Nephron progenitor cell (in vitro differentiated cells): ENCODE measurements around the gene ALDH3A1.

Experiments used
- DNase-seq: peaks from one replicate; pipeline ENCODE4 v3.0.0; 2021
- H3K27ac Mint-ChIP-seq: 2 replicates; pipeline ENCODE4 v1.8.0; 2021; ENCODE audit warnings: mild to moderate bottlenecking, moderate library complexity, mixed read lengths
- H3K27me3 Mint-ChIP-seq: 2 replicates; pipeline ENCODE4 v1.8.0; 2021; ENCODE audit warnings: mild to moderate bottlenecking, low read depth, mixed read lengths; ENCODE audit not compliant: poor library complexity
- H3K36me3 Mint-ChIP-seq: 2 replicates; pipeline ENCODE4 v1.8.0; 2021; ENCODE audit warnings: low read depth, mixed read lengths
- H3K4me1 Mint-ChIP-seq: 2 replicates; pipeline ENCODE4 v1.8.0; 2021; ENCODE audit warnings: mixed read lengths
- H3K4me3 Mint-ChIP-seq: 2 replicates; pipeline ENCODE4 v1.8.0; 2021; ENCODE audit warnings: mild to moderate bottlenecking, moderate library complexity, mixed read lengths
- H3K9me3 Mint-ChIP-seq: 2 replicates; pipeline ENCODE4 v1.8.0; 2021; ENCODE audit warnings: mild to moderate bottlenecking, moderate library complexity, mixed read lengths
- TF ChIP-seq, protein P1 (sequence below): fragments of 200-600 bp; sonication (generic); IDR thresholded peaks from 2 replicates; pipeline ENCODE4 v1.5.0; 2021; ENCODE audit warnings: antibody characterized with exemption

ALDH3A1 gene

DNA sequence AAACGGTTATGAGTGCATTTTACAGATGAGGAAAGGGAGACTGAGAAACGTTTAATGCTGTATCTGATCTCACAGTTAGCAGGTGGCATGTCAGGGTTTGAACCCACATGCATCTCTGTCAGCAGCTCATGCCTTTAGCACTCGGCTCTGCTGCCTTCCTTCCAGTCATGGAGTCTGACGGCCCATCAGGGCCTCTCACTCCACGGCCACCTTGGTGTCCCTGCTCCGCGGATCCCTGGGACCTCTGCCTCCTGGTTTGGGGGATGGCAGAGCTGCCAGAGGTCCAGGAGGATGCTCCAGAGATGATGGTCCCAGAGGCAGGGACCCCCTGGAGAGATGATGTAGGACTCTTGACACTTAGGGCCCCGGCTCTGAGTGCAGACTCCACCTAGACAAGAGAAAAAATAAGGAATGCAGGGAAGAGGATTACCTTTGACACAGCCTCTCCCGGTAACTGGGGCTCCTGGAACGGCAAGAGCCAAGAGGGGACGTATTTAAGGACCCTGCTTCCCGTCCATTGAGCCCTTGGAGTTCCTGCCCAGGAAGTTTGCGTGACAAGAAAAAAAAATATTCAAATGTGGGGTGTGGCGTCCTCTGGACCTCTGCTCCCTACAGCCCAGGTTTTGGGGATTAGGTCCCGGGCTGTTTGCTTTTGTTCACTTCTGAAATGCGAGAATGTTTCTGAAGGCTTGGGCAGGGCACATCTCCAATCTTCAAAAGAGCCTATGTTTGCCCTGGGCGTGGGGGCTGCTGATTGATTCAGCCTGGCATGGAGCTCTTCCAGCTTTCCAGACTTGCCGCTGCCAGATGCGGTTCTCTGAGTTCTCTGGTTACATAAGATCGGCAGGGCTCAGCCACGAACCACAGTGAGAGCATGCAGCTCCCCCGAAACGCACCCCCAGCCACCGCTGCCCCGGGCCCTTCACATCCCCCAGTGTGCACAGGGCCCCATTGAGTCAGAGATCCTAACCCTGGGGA, at the start of gene ALDH3A1:
Gene ALDH3A1, minus strand, starts transcription at position 470 of the 978 bp plus-strand sequence. CDS start 3,169 bp downstream, outside the sequence.
- no peaks in the 10 kb centered on the region for H3K36me3 Mint-ChIP-seq
- TF ChIP-seq, protein P1, sequence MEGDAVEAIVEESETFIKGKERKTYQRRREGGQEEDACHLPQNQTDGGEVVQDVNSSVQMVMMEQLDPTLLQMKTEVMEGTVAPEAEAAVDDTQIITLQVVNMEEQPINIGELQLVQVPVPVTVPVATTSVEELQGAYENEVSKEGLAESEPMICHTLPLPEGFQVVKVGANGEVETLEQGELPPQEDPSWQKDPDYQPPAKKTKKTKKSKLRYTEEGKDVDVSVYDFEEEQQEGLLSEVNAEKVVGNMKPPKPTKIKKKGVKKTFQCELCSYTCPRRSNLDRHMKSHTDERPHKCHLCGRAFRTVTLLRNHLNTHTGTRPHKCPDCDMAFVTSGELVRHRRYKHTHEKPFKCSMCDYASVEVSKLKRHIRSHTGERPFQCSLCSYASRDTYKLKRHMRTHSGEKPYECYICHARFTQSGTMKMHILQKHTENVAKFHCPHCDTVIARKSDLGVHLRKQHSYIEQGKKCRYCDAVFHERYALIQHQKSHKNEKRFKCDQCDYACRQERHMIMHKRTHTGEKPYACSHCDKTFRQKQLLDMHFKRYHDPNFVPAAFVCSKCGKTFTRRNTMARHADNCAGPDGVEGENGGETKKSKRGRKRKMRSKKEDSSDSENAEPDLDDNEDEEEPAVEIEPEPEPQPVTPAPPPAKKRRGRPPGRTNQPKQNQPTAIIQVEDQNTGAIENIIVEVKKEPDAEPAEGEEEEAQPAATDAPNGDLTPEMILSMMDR, result no peak
- H3K4me1 Mint-ChIP-seq, result peaks cover 29% of the 10 kb centered on the region
- peak within 1 kb of the TSS; percentile 4 for H3K27ac Mint-ChIP-seq
- no peak for DNase-seq
- H3K27me3 Mint-ChIP-seq, result peaks cover 34% of the 10 kb centered on the region
- peak within 1 kb of the TSS; percentile 19 for H3K4me3 Mint-ChIP-seq
- H3K9me3 Mint-ChIP-seq, result no peaks in the 10 kb centered on the region

DNA sequence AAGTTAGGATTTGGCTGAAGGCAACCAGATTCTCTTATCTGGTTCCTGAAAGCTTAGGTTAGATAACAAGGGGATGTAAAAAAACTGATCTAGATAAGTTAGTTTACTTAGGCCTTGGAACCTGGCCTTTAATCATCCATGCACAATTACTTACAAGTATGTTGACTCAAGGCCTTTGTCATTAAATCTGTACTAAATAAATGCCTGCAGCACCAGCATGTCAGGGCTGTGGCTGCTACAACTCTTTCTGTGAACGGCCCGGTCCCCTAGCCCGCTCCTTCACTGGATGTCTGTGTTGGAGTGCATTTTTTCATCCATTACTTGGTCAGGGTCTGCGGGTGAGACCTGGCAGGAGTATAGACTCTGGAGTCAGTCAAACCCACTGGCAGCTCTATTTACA, 48.4 kb upstream of the ALDH3A1 start:
- H3K9me3 Mint-ChIP-seq, result peaks cover 73% of the 10 kb centered on the region
- H3K36me3 Mint-ChIP-seq, result peaks cover 95% of the 10 kb centered on the region
- no peak for DNase-seq
- no peak overlapping the region for H3K27ac Mint-ChIP-seq
- TF ChIP-seq, protein P1, result no peak
- peaks cover 4% of the 10 kb centered on the region for H3K27me3 Mint-ChIP-seq
- no peaks in the 10 kb centered on the region for H3K4me1 Mint-ChIP-seq
- H3K4me3 Mint-ChIP-seq, result no peak overlapping the region

DNA sequence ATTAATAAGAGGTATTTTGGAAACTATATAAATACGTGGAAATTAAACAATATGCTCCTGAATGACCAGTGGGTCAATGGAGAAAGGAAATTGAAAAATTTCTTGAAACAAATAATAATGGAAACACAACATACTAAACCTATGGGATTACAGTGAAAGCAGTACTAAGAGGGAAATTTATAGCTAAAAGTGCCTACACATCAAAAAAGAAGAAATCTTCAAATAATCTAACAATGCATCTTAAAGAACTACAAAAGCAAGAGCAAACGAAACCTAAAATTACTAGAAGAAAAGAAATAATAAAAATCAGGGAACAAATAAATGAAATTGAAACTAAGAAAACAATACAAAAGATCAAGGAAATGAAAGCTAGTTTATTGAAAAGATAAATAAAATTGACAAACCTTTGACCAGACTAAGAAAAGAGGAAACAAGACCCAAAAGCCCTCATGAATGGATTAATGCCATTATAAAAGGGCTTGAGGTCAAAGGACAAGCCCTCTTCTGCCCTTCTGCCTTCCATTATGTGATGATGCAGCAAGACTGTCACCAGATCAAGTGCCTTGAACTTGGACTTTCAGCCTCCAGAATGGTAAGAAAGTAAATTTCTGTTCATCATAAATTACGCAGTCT, 43.9 kb upstream of the ALDH3A1 start:
- no peak for DNase-seq
- Mint-ChIP-seq H3K36me3 (peaks cover 98% of the 10 kb centered on the region), H3K4me3 (no peak overlapping the region), H3K4me1 (no peaks in the 10 kb centered on the region), H3K27ac (no peak overlapping the region), H3K9me3 (peaks cover 49% of the 10 kb centered on the region), H3K27me3 (peaks cover 4% of the 10 kb centered on the region)
- TF ChIP-seq, protein P1, result no peak

DNA sequence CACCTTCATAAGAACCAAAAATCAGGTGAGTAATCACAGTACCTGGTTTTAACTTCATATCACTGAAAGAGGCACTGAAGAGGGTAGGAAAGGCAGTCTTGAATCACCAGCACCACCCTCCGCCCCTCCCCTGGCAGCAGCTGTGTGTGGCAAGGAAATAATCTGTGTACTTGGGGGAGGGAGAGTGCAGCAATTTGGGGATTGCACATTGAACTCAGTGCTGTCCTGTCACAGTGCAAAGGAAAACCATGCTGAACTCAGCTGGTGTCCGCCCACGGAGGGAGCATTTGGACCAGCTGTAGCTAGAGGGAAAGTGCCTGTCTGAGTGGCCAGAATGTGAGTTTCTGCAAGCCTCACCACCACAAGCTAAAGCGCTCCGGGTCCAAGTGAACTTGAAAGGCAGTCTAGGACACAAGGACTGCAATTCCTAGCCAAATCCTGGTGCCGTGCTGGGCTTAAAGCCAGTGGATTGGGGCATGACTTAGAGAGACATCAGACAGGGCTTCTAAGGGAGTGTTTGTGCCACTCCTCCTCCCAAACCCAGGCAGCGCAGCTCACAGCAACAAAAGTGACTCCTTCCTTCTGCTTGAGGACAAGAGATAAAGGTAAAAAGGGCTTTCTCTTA, 39.7 kb upstream of the ALDH3A1 start:
- DNase-seq, result no peak
- Mint-ChIP-seq H3K27ac (no peak overlapping the region), H3K36me3 (peaks cover 57% of the 10 kb centered on the region), H3K27me3 (no peaks in the 10 kb centered on the region), H3K4me1 (no peaks in the 10 kb centered on the region), H3K4me3 (no peak overlapping the region), H3K9me3 (peaks cover 9% of the 10 kb centered on the region)
- TF ChIP-seq, protein P1, result no peak

DNA sequence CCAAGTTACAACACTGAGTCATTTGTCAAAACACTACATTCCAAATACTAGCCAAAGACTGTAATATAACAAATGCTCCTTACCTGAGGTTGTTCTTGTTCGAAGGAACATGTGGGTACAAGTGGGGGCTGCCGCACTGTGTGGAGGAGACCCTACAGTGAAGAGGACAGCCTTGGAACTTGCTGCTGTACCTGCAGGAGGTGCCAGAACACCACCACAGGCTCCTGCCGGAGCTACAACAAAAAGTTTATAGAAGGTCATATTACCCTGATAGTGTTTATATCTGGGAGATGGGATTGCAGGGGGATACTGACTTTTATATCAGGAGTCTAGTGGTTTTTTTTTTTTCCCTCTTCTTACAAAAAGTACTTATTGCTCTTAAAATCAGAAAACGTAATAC, 37.8 kb upstream of the ALDH3A1 start:
- no peaks in the 10 kb centered on the region for H3K27me3 Mint-ChIP-seq
- no peak for DNase-seq
- TF ChIP-seq, protein P1, result no peak
- no peaks in the 10 kb centered on the region for H3K9me3 Mint-ChIP-seq
- no peaks in the 10 kb centered on the region for H3K4me1 Mint-ChIP-seq
- no peak overlapping the region for H3K4me3 Mint-ChIP-seq
- H3K27ac Mint-ChIP-seq, result no peak overlapping the region
- H3K36me3 Mint-ChIP-seq, result peaks cover 53% of the 10 kb centered on the region
